Body of pancreas (tissue), 4 donors: Measurements from ENCODE around the gene PACSIN2. TPM values are rescaled to one million over a fixed set of nuclear protein-coding genes. Genes with fewer than 3 reads are reported as not detected.
A peak's percentile ranks its signal among the peaks of the same experiment; 100 is the strongest.

Experiments
- ATAC-seq: fragments of 150-250 bp; one replicate; pipeline ENCODE4 v1.9.1; 2016
- DNase-seq, 4 donors: peaks; one replicate each; pipeline ENCODE4 v3.0.0-alpha.2; 2019
- H3K27ac ChIP-seq, 4 donors: fragments of 200-600 bp; sonication (generic); 1 replicate in 3 of 4; 2 replicates in 1 of 4; pipeline versions ENCODE4 v1.5.1 to v1.6.1; 2016 to 2019; ENCODE audit warnings: mild to moderate bottlenecking in 1 of 4, mixed read lengths in 1 of 4, moderate library complexity in 1 of 4
- H3K27me3 ChIP-seq, 2 donors: fragments of 200-600 bp; sonication (generic); one replicate each; pipeline ENCODE4 v1.6.0; 2016; ENCODE audit warnings: mild to moderate bottlenecking in 1 of 2
- H3K36me3 ChIP-seq, 2 donors: fragments of 200-600 bp; sonication (generic); replicated peaks in 1 of 2; 2 replicates each; pipeline ENCODE4 v1.5.1; 2016; ENCODE audit warnings: low read depth in 2 of 2; ENCODE audit not compliant: insufficient read depth in 1 of 2
- H3K4me1 ChIP-seq: fragments of 200-600 bp; sonication (generic); one replicate; pipeline ENCODE4 v1.6.0; 2016
- H3K4me3 ChIP-seq, 2 donors: fragments of 200-600 bp; sonication (generic); 1 replicate in 1 of 2; 2 replicates in 1 of 2; pipeline ENCODE4 v1.5.1; 2016 to 2019
- H3K9me3 ChIP-seq, 3 donors: fragments of 200-600 bp; sonication (generic); 1 replicate in 2 of 3; 2 replicates in 1 of 3; pipeline ENCODE4 v1.5.1; 2016
- CTCF ChIP-seq, 7 experiments: fragments of 450-650 bp in 4 of 7; fragments of 200-600 bp in 3 of 7; sonication (generic) in 3 of 7; IDR thresholded peaks; one replicate each; pipeline ENCODE4 v1.5.1; 2016 to 2019; ENCODE audit warnings: antibody characterized with exemption in 7 of 7
- POLR2A ChIP-seq, 3 donors: fragments of 450-650 bp; IDR thresholded peaks; one replicate each; pipeline ENCODE4 v1.6.1; 2016; ENCODE audit warnings: antibody characterized with exemption in 3 of 3, mild to moderate bottlenecking in 2 of 3
- WGBS, 2 donors: methylation state at CpG; one replicate each; pipeline ENCODE4 v1.1.5; 2017; 5-methylcytosine and 5-hydroxymethylcytosine counted together
- intact Hi-C: fragments of 100-400 bp; cut with DNase I; formaldehyde crosslinking; loops from one replicate; pipeline ENCODE4 v1.15.1; 2023
- total RNA-seq, 2 donors: library from RNA; depleted of rRNA; stranded (reverse); fragments of >200 nt; gene quantifications; one replicate each; pipeline ENCODE4 v1.1.0, GENCODE V29; 2016

The PACSIN2 gene
- total RNA-seq, 2 donors from 2014 or later, result 117 to 118 TPM

DNA sequence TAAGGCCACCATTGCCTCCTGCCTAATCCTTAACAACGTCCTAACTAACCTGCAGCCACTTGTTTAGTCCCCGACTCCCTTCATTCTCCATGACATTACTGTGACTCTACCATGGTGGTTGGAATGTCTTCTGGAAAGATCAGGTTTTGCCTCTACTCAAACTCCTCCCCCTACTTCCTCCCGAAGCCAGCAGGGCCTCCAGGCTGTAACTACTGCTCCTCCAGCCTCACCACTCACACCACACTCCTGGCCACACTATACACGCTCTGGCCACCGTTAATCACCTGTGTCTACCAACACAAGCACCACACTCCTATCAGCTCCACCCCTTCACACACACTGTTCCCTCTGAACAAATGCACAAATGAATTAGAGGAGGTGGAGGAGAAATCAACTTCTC is 69.2 kb downstream of the PACSIN2 start:
- intact Hi-C loops, result loop anchor here (10.0 kb wide), 1 partner anchor 59 kb away; no protein-coding TSS in a partner anchor
- Histone ChIP-seq H3K27ac (peak overlapping the region; percentile 27 to 77 (median 71)), H3K27me3 (no peaks in the 10 kb centered on the region), H3K4me1 (peaks cover 69% of the 10 kb centered on the region), H3K4me3 (no peak overlapping the region), H3K36me3 (no peaks in the 10 kb centered on the region), H3K9me3 (no peaks in the 10 kb centered on the region)
- TF ChIP-seq POLR2A (IDR thresholded peaks at IDR 0.05) (no peak), CTCF (IDR thresholded peaks at IDR 0.05) (no peak)
- WGBS, 2 donors, result 38 to 52% methylated on average over 5 of the region's 5 CpGs
- DNase-seq (no peak), ATAC-seq (no peak)

DNA sequence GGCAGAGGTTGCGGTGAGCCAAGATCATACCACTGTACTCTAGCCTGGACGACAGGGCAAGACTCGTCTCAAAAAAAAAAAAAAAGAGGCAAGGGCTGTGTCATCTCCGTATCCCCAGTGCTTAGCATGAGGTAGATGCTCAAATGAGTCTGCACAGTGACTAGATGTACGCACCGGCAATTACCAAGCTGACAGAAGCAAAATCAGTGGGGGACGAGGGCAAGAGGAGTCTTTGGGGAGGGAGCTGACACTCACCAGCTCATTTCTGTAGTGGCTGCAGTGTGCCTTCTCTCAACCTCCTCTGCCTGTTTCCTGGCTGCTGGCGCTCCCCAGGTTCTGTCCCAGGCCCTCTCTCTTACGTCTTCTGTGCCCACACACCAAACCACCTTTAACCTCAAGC is 69.9 kb downstream of the PACSIN2 start:
- Histone ChIP-seq H3K4me1 (peaks cover 71% of the 10 kb centered on the region), H3K27ac (peak overlapping the region; percentile 27 to 77 (median 71))
- intact Hi-C loops, result loop anchor here (10.0 kb wide), 1 partner anchor 60 kb away; no protein-coding TSS in a partner anchor

GRCh38 chr22:42944409-42944808 is 70.5 kb downstream of the PACSIN2 start:
- Histone ChIP-seq H3K27ac (peak overlapping the region in 3 of 4 donors; percentile 63 to 73 (median 69)), H3K4me1 (peaks cover 77% of the 10 kb centered on the region)
- whole genome bisulfite sequencing, 2 donors, result 50 to 55% methylated on average over 5 of the region's 5 CpGs

More for the DNA sequence above, 69.9 kb downstream of the PACSIN2 start:
- Histone ChIP-seq H3K4me3 (no peak overlapping the region), H3K27me3 (no peaks in the 10 kb centered on the region), H3K9me3 (no peaks in the 10 kb centered on the region), H3K36me3 (no peaks in the 10 kb centered on the region)
- no peak for TF ChIP-seq POLR2A (IDR thresholded peaks at IDR 0.05)
- TF ChIP-seq CTCF (IDR thresholded peaks at IDR 0.05), result no peak
- WGBS, 2 donors, result 88 to 92% methylated on average over 9 of the region's 9 CpGs
- DNase-seq (no peak), ATAC-seq (no peak)

GRCh38 chr22:42943981-42944380 is 71.0 kb downstream of the PACSIN2 start:
- peak overlapping the region in 3 of 4 donors; percentile 54 to 69 (median 63) for H3K27ac ChIP-seq
- TF ChIP-seq CTCF (IDR thresholded peaks at IDR 0.05) (no peak), POLR2A (IDR thresholded peaks at IDR 0.05) (no peak)
- no peaks in the 10 kb centered on the region for H3K27me3 ChIP-seq
- no peaks in the 10 kb centered on the region for H3K9me3 ChIP-seq
- intact Hi-C loops, result loop anchor here (10.0 kb wide), 1 partner anchor 61 kb away; no protein-coding TSS in a partner anchor
- DNase-seq (no peak), ATAC-seq (no peak)
- no peaks in the 10 kb centered on the region for H3K36me3 ChIP-seq
- H3K4me1 ChIP-seq, result peaks cover 82% of the 10 kb centered on the region
- H3K4me3 ChIP-seq, result no peak overlapping the region
- 73 to 78% methylated on average over 3 of the region's 3 CpGs for WGBS, 2 donors

More at GRCh38 chr22:42944409-42944808, 70.5 kb downstream of the PACSIN2 start:
- no peak for DNase-seq
- intact Hi-C loops, result loop anchor here (10.0 kb wide), 1 partner anchor 60 kb away; no protein-coding TSS in a partner anchor
- Histone ChIP-seq H3K4me3 (no peak overlapping the region), H3K36me3 (no peaks in the 10 kb centered on the region), H3K27me3 (no peaks in the 10 kb centered on the region), H3K9me3 (no peaks in the 10 kb centered on the region)
- TF ChIP-seq CTCF (IDR thresholded peaks at IDR 0.05) (no peak), POLR2A (IDR thresholded peaks at IDR 0.05) (no peak)
- ATAC-seq, result no peak

GRCh38 chr22:42942351-42942750 is 72.6 kb downstream of the PACSIN2 start:
- 53 to 61% methylated on average over 2 of the region's 2 CpGs for WGBS, 2 donors
- intact Hi-C loops, result loop anchor here (10.0 kb wide), 1 partner anchor 62 kb away; no protein-coding TSS in a partner anchor
- H3K4me3 ChIP-seq, result no peak overlapping the region
- H3K27me3 ChIP-seq, result no peaks in the 10 kb centered on the region
- peaks cover 86% of the 10 kb centered on the region for H3K4me1 ChIP-seq
- TF ChIP-seq POLR2A (IDR thresholded peaks at IDR 0.05) (no peak), CTCF (IDR thresholded peaks at IDR 0.05) (no peak)
- peak overlapping the region in 2 of 4 donors; percentile 8 to 90 for H3K27ac ChIP-seq
- no peaks in the 10 kb centered on the region for H3K36me3 ChIP-seq
- H3K9me3 ChIP-seq, result no peaks in the 10 kb centered on the region
- no peak for DNase-seq
- ATAC-seq, result no peak
